ENCODE results near the gene NMUR1.

NMUR1 gene

DNA sequence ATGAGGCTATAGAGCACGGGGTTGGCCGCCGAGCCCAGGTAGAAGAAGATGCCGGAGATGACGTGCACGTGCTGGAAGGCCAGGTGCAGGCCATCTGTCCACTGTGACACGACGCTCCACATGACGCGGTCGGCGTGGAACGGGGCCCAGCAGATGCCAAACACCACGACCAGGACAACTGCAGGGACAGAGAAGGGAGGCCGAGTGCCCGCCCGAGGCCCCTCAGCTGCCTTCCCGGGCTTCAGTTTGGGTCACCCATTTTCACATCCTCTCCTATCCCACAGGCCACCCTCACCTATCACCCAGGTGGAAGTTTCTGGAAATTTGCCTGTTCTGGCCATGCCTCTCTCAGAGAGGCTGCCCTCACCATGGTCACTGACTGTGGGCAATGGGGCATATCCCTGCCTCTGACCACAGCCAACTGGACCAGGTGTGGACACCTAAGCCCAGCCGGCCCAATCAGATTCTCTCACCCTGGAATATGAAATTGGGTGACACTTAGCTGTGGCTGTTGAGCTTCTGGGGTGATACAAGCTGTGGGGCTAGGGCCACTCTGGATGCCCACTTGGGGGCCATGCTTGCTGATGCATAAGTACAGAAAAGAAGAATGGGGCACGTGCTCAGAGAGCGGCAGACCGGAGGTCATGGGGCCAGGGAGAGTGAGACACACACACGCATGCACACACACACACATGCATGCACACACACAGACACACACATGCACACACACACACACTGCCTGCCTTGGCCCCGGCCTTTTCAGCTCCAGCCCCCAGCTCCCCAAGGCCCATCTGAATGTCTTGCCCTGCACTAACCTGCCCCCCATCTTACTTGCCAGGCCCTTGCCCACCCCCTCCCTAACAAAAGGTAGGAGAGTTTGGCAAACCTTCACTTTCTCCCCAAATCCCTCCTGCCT lies 4.7 kb downstream of the NMUR1 start:
- no peak for DNase-seq

DNA sequence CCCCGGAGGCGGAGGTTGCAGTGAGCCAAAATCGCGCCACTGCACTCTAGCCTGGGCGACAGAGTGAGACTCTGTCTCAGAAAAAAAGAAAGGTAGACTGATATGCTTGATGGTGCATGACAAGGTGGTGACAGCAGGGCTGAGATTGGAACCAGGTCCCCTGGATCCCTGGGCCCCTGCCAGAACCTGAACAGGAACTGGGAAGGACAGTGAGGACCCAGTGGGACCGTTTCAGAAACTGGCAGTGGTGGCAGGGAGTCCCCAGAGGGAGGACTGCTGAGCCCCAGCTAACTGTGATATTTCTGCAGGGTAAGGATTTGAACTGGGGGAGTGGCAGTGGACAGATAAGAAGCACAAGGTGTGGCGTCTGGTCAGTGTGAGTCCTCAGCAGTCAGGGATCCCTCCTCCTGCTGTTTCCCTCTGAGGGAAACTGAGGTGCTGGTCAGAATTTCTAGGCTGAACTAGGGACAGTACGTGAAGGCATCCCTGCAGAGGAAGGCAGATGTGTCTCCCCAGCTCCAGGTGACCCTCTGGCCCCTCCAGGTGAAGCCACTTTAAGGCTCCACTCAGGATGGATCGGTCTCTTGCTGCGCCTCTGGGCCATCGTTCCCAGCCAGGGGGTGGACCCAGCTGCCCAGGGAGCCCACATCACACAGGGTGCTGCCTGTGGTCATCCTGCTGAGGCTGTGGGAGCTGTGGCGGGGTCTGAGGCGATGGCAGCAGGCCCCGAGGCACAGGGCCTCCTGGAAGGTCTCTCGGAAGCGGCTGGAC lies 5.6 kb downstream of the NMUR1 start:
- DNase-seq = no peak

DNA sequence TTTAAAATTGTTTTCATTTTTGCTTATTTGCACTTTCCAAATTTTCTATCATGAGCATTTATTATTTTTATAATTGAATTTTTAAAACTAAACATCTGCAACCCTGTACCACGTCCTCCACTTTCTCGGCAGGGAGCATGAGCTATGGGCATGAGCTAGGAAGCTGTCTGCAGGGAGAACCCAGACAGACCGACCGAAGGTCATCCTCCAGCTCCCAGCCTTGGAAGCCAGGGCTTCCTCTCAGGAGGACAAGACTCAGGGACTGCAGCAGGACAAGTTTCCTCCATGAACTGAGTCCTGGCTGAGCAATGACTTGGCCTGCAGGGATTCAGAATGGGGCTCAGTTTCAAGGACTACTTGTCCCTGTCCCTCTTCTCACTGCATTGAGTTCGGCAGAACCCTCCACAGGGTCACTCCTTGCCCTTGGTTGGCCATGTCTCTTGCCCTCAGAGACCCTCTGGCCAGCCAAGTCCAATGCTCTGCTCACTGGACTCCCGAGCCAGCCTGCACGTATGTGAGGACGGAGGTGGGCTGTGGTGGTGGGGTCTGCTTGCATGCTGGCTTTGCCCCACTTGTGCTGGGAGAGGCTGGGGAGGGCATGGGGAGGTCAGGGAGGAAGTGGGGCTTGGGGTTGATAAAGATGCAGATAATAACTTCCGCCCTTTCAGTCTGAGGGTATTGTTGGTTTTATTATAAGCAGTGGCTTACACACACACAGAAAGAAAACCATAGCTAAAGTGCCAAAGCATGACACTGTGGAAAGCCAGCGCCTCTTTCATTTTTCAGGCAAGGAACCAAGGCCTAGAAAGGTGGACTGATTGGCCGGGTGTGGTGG lies 6.6 kb downstream of the NMUR1 start:
- DNase-seq = no peak

DNA sequence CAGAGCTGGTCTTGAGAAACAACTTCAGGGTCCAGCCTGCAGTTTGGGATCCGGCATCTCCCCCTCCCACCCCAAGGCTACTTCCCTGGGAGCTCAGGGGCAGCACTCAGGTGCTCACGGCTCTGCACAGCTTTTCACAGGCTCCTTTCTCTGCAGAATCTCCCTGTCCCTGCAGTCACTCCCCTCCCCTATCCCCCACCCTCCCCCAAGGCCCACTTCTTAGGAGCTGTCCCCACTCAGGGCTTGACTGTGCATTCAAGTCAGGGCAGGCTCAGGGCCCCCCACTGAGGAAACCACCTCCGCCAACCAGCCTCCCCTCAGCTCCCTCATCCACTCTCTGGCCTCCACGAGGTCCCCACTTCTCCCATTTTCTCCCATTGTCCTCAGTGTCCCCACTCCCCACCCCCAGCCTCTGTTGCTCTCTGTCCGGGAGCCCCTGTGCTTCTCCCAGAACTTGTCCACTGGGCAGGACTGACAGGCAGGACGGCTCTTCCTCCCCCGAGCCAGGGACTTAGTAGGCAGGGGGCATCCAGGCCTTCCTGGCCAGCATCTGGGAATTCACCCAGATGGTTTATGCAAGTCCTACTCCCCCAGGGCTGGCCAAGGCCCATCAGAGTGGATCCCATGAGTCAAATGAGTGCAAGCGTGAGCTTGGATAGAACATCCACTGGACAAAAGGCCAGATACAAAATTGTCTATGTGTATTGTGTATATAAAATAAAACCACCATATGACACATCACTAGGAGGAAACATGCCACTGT lies 7.6 kb downstream of the NMUR1 start:
- no peak for DNase-seq

DNA sequence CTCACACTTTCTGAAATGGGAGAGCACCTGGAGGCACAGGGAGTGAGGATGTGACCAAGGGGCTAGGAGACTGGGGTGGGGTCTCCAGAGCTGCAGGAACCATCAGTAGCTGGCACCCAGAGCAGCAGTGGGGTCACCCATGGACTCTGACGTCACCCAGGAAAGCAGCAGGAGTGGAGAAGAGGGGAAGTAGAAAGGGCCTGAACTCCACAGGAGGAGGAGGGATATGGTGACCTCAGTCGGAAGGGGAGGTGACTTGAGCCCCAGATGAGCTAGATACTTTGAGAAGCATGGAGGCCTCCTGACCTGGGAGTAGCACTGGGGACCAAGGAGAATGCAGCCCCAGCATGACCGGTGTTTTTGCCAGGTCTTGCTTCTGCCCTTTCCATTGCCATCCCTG lies 8.8 kb downstream of the NMUR1 start:
- DNase-seq = no peak

DNA sequence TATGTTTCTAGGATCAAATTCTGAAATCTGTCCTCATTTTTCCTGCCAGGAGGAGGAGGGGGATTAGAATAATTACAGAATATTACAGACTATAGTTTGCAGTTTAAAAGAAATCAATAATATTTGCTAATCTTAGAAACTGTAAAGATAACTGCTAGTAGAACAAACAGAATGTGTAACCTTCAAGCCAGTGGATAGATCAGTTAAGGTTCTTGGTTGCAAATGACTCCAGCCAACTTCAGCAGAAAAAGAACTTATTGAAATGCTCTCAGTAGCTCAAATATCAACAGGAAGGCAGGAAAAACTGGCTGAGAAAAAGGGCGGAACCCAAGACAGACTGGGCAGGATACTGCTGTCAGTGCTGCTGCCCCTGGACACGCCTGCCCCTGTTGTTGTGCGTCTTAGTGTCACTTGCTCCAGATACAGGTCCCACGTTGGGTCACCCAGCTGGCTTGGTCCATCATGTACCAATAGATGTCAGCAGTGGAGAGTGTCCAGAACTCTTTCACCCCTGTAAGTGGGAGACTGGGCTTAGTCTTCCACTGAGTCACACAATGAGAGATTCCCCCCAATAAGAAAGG lies 10.2 kb downstream of the NMUR1 start:
- no peak for DNase-seq

- DNase-seq = no peak
Observed at GRCh38 chr2:231518771-231519170, 11.5 kb downstream of the NMUR1 start.

GRCh38 chr2:231515603-231516002 lies 14.6 kb downstream of the NMUR1 start:
- DNase-seq = no peak

GRCh38 chr2:231514951-231515297 lies 15.3 kb downstream of the NMUR1 start:
- no peak for DNase-seq

GRCh38 chr2:231514225-231514950 lies 15.9 kb downstream of the NMUR1 start:
- peak; percentile 92 for DNase-seq

- DNase-seq = no peak
Observed at GRCh38 chr2:231513746-231514224, 16.5 kb downstream of the NMUR1 start.

DNA sequence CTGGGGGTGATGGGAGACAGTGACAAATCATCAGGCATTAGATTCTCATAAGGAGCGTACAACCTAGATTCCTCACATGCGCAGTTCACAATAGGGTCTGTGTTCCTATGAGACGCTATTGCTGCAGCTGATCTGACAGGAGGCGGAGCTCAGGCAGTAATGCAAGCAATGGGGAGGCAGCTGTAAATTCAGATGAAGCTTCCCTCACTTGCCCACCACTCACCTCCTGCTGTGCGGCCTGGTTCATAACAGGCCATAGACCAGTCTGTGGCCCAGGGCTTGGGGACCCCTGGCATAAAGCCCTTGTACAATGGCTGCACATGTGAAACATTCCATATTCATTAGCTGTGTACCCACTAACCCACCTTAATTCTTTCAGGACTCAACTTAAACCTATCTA lies 18.0 kb downstream of the NMUR1 start:
- DNase-seq = no peak

GRCh38 chr2:231503766-231504165 lies 26.5 kb downstream of the NMUR1 start:
- DNase-seq = no peak

DNA sequence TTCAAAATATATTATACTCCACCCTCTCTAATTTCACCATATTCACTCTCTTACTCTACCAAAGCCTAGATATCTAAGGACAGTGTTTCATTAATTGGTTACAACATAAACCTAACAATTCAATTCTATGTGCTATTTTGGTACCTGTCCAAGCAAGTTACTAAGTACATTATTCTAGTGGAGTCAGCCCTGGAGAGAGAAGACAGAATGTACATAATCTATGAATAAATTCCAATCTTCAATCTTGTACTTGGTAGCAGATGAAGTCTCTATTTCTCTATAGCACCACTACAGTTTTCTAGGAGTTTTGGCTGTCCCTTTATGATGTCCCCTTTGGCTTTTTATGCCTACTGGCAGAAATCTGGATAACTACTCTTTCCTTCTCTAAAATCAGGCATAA lies 27.6 kb downstream of the NMUR1 start:
- no peak for DNase-seq

DNA sequence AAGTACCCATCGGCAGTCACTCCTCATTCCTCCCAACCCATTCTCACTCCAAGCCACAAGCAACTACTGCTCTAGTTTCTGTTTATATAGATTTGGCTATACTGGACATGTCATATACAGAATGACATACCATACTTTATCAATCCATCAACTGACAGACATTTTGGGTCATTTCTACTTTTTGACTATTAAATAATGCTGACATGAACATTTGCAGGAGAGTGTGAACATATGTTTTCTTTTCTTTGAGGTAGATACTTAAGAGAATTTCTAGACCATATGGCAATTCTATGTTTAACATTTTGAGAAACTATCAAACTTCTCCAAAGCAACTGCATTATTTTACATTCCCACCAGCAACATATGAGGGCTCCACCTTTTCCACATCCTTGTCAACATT lies 32.6 kb downstream of the NMUR1 start:
- no peak for DNase-seq

GRCh38 chr2:231494669-231495068 lies 35.6 kb downstream of the NMUR1 start:
- no peak for DNase-seq

GRCh38 chr2:231490801-231491200 lies 39.4 kb downstream of the NMUR1 start:
- no peak for DNase-seq

DNA sequence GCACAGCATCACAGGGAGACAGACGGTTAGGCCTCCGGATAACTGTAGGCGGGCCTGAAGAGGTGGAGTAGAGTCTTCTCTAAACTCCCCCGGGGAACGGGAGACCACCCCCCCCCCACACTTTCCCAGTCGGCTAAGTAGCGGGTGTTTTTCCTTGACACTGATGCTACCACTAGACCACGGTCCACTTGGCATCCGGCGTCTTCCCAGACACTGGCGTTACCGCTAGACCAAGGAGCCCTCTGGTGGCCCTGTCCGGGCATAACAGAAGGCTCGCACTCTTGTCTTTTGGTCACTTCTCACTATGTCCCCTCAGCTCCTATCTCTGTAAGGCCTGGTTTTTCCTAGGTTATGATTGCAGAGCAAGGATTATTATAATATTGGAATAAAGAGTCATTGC lies 40.3 kb downstream of the NMUR1 start:
- DNase-seq = no peak

GRCh38 chr2:231488331-231488730 lies 41.9 kb downstream of the NMUR1 start:
- no peak for DNase-seq

DNA sequence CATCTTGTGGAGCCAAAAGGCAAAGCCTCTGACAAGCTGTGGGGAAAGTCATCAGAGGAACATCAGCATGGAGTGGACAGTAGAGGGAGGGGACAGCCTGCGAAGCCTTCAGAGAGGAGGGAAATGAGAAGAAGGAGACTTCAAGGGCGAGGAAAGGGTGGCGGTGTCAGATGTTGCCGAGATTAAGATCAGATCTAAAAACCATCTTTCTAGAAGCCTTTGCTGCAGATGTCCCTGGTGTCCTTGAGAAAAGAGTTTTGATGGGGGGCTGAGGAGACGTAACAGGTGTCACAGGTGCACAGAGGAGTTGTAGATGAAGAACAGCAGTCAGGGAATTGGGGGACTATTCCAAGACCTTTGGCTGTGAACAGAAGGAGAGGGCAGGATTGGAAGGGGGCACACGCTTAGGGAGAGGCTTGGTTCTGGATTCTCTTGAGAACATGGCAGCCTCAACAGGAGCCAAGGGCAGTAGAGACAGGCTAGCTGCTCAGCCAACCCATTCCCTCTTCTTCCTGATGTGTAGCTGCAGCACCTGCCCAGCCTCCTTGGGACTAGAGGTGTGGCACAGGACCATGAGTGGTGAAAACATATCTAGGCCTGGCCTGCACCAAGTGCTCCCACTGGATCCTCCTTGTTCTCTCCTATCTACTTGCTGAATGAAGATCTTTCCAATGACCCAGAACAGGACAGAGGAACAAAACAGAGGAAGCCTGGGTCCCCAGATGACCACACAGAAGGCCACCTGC lies 43.2 kb downstream of the NMUR1 start:
- DNase-seq = no peak

All from NCI-H1092 (cell line).